Peyer's patch (tissue), 4 donors: ENCODE data around the gene COG5. TPM values are rescaled to one million over a fixed set of nuclear protein-coding genes. Genes with fewer than 3 reads are reported as not detected.
"Not testable (repeated sequence)": the region's sequence is repeated elsewhere in the genome, so short reads cannot be mapped to it uniquely, and the experiment has no call there.

Experiments used
- DNase-seq, 3 donors: peaks; one replicate each; pipeline ENCODE4 v3.0.0-alpha.2; 2017 to 2019
- H3K27ac ChIP-seq, 4 donors: fragments of 200-600 bp; sonication (generic); one replicate each; pipeline ENCODE4 v1.5.1; 2016 to 2019
- H3K27me3 ChIP-seq, 2 donors: fragments of 200-600 bp; sonication (generic); one replicate each; pipeline ENCODE4 v1.5.1; 2019
- H3K36me3 ChIP-seq, 3 donors: fragments of 200-600 bp; sonication (generic); one replicate each; pipeline ENCODE4 v1.5.1; 2016 to 2019
- H3K4me1 ChIP-seq, 4 donors: fragments of 200-600 bp; sonication (generic); one replicate each; pipeline ENCODE4 v1.5.1; 2016 to 2019
- H3K4me3 ChIP-seq, 4 donors: fragments of 200-600 bp; sonication (generic); 1 replicate in 3 of 4; 2 replicates in 1 of 4; pipeline ENCODE4 v1.5.1; 2016 to 2019; ENCODE audit warnings: mild to moderate bottlenecking in 1 of 4
- H3K9me3 ChIP-seq, 4 donors: fragments of 200-600 bp; sonication (generic); one replicate each; pipeline ENCODE4 v1.5.1; 2016 to 2019; ENCODE audit warnings: mild to moderate bottlenecking in 1 of 4
- POLR2A ChIP-seq, 2 donors: fragments of 450-650 bp; IDR thresholded peaks; one replicate each; pipeline ENCODE4 v1.5.1; 2017; ENCODE audit warnings: antibody characterized with exemption in 2 of 2, mild to moderate bottlenecking in 2 of 2, moderate library complexity in 2 of 2
- total RNA-seq, 4 donors: library from RNA; depleted of rRNA; stranded (reverse); fragments of >200 nt; gene quantifications; one replicate each; pipeline ENCODE4 v1.1.0, GENCODE V29; 2016
- TF ChIP-seq, protein P1 (sequence below), 6 experiments: fragments of 450-650 bp in 4 of 6; fragments of 200-600 bp in 2 of 6; sonication (generic) in 1 of 6; IDR thresholded peaks; one replicate each; pipeline ENCODE4 v1.5.1; 2017 to 2019; ENCODE audit warnings: antibody characterized with exemption in 6 of 6, mild to moderate bottlenecking in 3 of 6, moderate library complexity in 1 of 6

COG5 gene
- total RNA-seq, 4 donors from 2014 or later, result 31.1 to 175 (median 68.0) TPM

DNA sequence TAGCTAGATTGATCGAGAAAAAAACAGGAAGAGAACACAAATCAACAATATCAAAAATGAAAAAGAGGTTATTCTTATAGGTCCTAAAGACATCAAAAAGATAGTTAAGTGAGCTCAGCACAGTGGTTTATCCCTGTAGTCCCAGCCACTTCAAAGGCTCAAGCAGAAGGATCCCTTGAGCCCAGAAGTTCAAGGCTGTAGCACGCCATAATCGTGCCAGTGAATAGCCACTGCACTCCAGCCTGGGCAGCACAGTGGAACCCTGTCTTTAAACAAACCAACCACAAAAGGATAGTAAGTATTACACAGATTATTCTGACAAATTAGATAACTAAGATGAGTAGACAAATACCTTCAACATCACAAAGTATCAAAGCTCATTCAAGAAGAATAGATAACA is 311.8 kb downstream of the COG5 start:
- H3K27ac ChIP-seq, result no peak overlapping the region
- no peaks in the 10 kb centered on the region for H3K9me3 ChIP-seq
- no peaks in the 10 kb centered on the region for H3K27me3 ChIP-seq
- no peak overlapping the region for H3K4me3 ChIP-seq
- no peaks in the 10 kb centered on the region for H3K4me1 ChIP-seq
- no peak for TF ChIP-seq POLR2A (IDR thresholded peaks at IDR 0.05)
- TF ChIP-seq, protein P1, sequence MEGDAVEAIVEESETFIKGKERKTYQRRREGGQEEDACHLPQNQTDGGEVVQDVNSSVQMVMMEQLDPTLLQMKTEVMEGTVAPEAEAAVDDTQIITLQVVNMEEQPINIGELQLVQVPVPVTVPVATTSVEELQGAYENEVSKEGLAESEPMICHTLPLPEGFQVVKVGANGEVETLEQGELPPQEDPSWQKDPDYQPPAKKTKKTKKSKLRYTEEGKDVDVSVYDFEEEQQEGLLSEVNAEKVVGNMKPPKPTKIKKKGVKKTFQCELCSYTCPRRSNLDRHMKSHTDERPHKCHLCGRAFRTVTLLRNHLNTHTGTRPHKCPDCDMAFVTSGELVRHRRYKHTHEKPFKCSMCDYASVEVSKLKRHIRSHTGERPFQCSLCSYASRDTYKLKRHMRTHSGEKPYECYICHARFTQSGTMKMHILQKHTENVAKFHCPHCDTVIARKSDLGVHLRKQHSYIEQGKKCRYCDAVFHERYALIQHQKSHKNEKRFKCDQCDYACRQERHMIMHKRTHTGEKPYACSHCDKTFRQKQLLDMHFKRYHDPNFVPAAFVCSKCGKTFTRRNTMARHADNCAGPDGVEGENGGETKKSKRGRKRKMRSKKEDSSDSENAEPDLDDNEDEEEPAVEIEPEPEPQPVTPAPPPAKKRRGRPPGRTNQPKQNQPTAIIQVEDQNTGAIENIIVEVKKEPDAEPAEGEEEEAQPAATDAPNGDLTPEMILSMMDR (IDR thresholded peaks at IDR 0.05), result no peak
- DNase-seq, result no peak
- peaks cover 0 to 12% (median 0%) of the 10 kb centered on the region in 3 donors for H3K36me3 ChIP-seq

- Histone ChIP-seq H3K4me1 (no peaks in the 10 kb centered on the region), H3K27me3 (no peaks in the 10 kb centered on the region), H3K4me3 (no peak overlapping the region), H3K9me3 (no peaks in the 10 kb centered on the region), H3K27ac (no peak overlapping the region), H3K36me3 (peaks cover 0 to 16% (median 0%) of the 10 kb centered on the region in 3 donors)
- no peak for DNase-seq
- TF ChIP-seq POLR2A (IDR thresholded peaks at IDR 0.05), result no peak
These were observed 315.0 kb downstream of the COG5 start for GRCh38 chr7:107248551-107249316.

DNA sequence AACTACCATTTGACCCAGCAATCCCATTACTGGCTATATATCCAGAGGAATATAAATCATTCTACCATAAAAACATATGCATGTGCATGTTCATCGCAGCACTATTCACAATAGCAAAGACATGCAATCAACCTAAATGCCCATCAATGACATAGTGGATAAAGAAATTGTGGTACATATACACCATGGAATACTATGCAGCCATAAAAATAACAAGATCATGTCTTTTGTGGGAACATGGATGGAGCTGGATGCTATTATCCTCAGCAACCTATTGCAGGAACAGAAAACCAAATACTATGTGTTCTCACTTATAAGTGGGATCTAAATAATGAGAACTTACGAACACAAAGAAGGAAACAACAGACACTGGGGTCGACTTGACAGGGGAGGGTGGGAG is 316.9 kb downstream of the COG5 start:
- peaks cover 0 to 16% (median 0%) of the 10 kb centered on the region in 3 donors for H3K36me3 ChIP-seq
- not testable (repeated sequence) for H3K27me3 ChIP-seq, H3K4me3 ChIP-seq, H3K9me3 ChIP-seq, H3K4me1 ChIP-seq, H3K27ac ChIP-seq, DNase-seq

DNA sequence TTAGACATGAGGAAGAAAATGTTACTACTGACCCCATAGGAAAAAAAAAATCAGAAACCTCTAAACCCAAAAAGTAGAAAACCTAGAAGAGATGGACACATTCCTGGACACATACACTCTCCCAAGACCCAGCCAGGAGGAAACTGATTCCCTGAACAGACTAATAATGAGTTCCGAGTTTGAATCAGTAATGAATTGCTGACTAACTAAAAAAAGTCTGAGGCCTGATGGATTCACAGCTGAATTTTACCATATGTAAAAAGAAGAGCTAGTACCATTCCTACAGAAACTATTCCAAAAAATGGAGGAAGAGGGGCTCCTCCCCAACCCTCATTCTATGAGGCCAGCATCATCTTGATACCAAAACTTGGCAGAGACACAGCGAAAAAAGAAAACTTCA is 319.1 kb downstream of the COG5 start:
- Histone ChIP-seq H3K36me3 (peaks cover 0 to 16% (median 0%) of the 10 kb centered on the region in 3 donors), H3K4me3 (no peak overlapping the region), H3K27ac (no peak overlapping the region), H3K9me3 (no peaks in the 10 kb centered on the region), H3K4me1 (no peaks in the 10 kb centered on the region), H3K27me3 (no peaks in the 10 kb centered on the region)
- DNase-seq, result no peak
- no peak for TF ChIP-seq POLR2A (IDR thresholded peaks at IDR 0.05)
- TF ChIP-seq, protein P1 (IDR thresholded peaks at IDR 0.05), result no peak

GRCh38 chr7:107242267-107242666 is 321.5 kb downstream of the COG5 start:
- Histone ChIP-seq H3K27ac (no peak overlapping the region), H3K36me3 (peaks cover 0 to 7% (median 0%) of the 10 kb centered on the region in 3 donors), H3K27me3 (no peaks in the 10 kb centered on the region), H3K9me3 (no peaks in the 10 kb centered on the region), H3K4me1 (no peaks in the 10 kb centered on the region), H3K4me3 (no peak overlapping the region)
- DNase-seq, result no peak
- TF ChIP-seq, protein P1 (IDR thresholded peaks at IDR 0.05), result no peak
- no peak for TF ChIP-seq POLR2A (IDR thresholded peaks at IDR 0.05)

DNA sequence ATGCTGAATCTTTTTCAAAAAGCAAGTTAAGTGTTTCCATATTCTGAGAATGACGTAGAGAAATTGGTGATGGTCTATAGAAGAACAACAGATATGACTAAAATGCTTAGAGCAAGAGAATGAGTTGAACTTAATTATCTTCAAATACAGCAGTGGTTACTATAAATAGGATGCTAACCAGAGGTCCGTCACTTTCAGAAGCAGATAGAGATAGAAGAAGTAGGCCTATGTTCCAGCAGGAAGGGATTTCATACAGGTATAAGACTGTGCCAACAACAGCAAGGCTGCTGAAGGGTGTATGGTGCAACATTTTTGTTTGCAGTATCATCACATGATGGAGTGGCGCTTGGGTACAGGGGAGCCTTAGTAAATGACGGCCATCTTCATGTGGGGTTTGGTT is 326.3 kb downstream of the COG5 start:
- Histone ChIP-seq H3K4me3 (no peak overlapping the region), H3K27me3 (no peaks in the 10 kb centered on the region), H3K4me1 (no peaks in the 10 kb centered on the region), H3K36me3 (peaks cover 0 to 8% (median 0%) of the 10 kb centered on the region in 3 donors), H3K9me3 (no peaks in the 10 kb centered on the region), H3K27ac (no peak overlapping the region)
- no peak for TF ChIP-seq POLR2A (IDR thresholded peaks at IDR 0.05)
- TF ChIP-seq, protein P1 (IDR thresholded peaks at IDR 0.05), result no peak
- no peak for DNase-seq
